Kidney glomerular epithelial cell (primary cell): ENCODE measurements around the gene SMIM5.

Source experiments
- DNase-seq: peaks from one replicate; lab custom pipeline; 2025; lab: John Stamatoyannopoulos, UW

The SMIM5 gene

DNA sequence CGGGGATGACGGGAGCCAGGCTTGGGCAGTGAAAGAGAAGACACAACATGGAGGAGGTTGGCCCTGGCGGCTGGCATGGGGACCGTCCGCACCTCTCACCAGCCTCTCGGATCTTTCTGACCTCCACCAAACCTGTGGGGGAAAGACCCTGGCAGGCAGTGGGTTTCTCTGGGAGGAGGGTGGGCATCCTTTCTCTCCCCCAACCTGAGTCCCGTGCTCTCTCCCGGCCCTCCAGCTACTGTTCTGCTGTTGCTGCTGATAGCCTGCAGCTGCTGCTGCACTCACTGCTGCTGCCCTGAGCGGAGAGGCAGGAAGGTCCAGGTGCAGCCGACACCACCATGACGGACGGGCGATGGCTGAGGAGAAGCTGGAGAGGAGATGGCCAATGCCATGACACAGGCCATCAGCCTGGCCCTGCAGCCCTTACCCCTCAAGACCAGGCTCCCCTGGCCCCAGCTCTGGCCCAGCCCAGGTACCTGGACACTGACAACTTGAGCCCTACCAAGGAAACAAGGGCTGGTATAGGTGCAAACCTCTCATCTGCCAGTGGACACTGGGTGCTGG is 7.4 kb downstream of the SMIM5 start:
- no peak for DNase-seq

DNA sequence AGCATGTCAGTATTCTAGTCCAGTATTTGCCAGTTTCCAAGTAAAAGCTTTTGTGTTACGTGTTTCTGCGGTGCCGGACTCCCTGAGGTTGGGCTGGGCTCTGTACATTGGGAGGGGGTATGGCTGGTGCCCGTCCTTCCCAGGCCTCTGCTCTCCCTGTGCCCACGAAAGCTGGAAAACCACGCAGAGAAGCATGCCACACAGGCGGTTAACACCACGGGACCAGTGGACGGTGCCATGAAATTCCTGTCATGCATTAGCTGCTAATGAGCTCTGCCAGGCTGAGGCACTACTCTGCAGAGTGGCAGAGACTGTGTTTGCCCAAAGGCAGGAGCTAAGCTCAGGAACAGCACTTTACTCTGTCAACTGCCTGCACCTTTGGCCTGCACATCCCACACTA is 8.1 kb downstream of the SMIM5 start:
- peak; percentile 44 for DNase-seq

GRCh38 chr17:75642182-75642783 is 9.0 kb downstream of the SMIM5 start:
- DNase-seq: no peak

DNA sequence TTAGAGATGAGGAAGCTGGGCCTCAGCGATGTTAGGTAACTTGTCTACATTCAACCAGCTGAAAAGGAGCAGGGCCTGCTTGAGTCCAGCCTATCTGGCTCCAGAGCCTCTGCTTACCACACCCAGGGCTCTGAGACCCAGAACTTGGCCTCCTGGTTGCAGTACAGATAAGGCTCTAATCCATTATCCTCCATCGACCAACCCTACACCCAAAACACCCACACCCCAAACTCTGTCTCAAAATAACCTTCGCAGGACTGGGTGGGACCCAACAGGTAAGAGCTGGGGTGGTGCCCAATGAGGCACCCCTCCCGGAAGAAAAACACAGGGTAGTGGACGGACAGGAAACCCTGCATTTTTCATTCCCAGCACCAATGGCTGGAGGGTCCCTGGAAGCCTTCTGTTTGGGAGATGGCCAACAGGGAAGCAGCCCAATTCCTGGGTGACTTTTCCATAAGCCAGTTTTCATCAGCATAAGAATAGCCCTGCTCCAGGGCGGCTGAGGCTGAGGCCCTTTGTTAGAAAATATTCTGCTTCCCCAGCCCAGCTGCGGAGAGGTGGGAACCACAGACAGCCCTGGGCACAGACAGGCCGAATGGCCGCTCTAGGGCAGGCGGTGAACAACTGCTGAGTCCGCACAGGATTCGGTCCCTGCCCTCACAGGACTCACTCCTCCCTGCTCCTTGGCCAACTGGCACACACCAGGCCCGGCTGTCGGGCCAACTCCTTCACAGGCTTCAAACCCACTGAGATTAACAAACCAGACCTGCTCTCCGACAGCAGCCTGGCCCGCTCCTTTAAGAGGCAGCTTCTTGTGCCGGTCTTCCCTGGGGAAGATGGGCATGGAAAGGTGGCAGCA is 9.8 kb downstream of the SMIM5 start:
- no peak for DNase-seq

DNA sequence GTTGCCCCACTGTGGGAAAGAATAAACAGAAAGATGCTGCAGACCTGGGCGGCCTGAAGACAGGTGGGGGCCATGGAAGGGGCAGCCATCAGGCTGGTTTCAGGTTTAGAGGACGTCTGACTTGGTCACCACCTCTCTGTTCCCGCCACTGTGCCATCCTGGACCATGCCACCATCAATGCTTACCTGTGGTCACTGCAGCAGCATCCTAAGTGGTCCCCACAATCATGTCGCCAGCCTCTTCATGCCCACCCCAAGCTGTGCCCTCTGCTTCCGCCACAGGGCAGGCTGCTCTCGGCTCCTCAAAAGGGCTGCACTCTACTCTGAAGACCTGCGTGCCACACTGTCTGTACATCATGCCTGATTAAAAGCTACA is 10.4 kb downstream of the SMIM5 start:
- DNase-seq: no peak

GRCh38 chr17:75645501-75645888 is 12.3 kb downstream of the SMIM5 start:
- DNase-seq: peak; percentile 92

DNA sequence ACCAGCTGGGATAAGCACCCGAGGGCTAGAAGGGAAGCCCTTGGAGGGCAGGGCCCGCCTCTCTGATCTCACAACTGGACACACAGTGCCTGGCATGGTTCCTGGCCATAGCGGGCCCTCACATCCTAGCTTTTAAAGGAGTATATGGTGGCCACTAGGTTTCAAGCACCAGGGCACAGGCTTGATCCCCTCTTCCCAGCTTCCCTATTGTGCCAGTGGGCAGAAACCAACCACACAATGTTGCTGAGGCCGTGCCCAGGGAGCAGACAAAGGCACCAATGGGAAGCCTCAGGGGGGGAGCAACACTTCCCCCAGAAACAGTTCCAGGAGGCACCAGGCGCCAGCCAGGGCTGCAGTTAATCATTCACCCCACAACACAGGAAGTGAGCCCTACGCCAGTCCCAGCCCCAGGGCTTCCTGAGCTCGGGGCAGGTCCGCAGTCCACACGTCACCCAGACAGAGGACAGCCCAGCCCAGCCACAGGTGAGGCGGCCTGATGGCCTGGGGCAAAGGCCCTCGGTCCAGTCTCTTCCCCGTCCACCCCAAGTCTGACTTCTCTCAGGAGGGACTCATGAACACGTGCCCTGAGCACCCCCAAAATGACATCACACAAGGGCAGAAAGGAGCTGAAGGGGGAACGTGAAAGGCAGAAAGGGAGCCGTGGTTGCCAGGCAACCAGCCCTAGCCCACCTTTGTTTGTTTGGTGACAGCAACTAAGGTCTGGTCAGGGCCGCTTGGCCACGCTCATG is 12.8 kb downstream of the SMIM5 start:
- DNase-seq: peak; percentile 98

DNA sequence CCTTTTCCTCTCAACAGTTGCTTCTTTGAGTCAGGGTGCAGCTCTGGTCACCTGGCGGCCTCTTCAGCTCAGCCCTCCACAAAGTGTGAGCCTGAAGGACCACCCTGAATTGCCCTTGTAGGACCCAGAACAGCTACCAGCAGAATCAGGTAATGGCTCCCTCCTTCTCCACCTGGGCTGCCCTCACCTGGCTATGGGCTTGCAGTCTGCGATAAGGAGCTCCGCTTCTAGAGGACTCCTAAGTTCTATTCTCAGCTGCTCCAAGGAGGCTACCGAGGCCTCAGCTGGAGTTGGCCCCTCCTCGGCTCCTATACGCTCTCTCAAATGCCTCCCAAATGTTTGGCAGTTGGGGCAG is 13.4 kb downstream of the SMIM5 start:
- DNase-seq: no peak

DNA sequence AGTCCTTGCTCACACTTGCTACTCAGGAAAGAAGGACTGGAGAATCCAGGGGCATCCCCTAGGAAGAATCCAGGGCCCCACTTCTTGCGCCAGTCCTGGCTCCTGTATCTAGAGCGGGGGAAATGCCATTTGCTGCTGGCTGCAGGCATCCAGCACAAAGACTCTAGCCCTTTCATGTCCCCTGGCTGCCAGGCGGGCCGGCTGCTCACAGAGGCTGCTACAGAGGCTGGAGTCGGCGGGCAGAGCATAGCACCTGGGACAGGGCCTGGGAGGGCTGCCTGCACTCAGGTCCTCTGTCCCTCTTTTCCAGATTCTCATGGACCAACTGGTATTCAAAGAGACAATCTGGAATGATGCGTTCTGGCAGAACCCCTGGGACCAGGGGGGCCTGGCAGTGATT is 13.8 kb downstream of the SMIM5 start:
- no peak for DNase-seq

GRCh38 chr17:75647921-75648320 is 14.7 kb downstream of the SMIM5 start:
- no peak for DNase-seq

GRCh38 chr17:75649687-75650086 is 16.5 kb downstream of the SMIM5 start:
- DNase-seq: no peak

- no peak for DNase-seq
Measured at GRCh38 chr17:75650874-75651273, 17.6 kb downstream of the SMIM5 start.

- DNase-seq: no peak
Measured at GRCh38 chr17:75652341-75652740, 19.1 kb downstream of the SMIM5 start.

GRCh38 chr17:75652934-75653549 is 19.8 kb downstream of the SMIM5 start:
- peak; percentile 39 for DNase-seq

DNA sequence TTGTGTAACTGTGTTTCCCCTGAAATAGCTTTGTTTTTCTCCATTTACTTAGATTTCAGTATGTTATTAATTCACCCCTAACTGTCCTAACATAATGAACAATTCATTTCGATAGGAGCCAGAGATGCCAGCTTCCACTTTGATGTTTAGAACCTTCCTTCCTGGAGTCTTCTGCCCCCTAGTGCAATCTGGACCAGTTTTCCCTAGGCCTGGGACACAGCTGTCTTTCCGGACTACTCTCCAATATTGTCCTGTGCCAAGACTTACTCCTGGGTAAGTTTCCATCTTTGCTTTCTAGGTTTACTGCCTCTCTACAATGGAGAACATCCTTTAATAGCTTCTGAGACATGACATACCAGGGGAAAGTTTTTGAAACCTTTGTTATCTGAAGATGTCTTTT is 20.9 kb downstream of the SMIM5 start:
- DNase-seq: no peak

DNA sequence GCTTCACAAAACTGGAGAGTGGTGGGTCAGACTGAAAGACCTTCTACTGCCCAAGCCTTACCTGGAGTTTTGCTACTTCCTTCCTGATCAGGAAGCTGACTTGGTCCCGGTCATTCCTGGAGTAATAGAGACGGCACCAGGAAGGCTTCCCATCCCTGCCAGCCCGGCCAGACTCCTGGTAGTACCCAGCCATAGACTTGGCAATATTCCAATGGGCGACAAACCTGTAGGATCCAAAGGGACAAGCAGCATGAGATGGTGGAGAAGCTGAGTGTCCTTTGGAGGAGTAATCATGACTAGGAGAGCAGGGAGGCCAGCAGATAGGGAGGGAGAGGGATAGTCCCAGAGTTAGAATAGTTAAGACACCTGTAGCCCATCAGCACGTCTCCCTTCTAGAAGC is 25.0 kb downstream of the SMIM5 start:
- DNase-seq: no peak

DNA sequence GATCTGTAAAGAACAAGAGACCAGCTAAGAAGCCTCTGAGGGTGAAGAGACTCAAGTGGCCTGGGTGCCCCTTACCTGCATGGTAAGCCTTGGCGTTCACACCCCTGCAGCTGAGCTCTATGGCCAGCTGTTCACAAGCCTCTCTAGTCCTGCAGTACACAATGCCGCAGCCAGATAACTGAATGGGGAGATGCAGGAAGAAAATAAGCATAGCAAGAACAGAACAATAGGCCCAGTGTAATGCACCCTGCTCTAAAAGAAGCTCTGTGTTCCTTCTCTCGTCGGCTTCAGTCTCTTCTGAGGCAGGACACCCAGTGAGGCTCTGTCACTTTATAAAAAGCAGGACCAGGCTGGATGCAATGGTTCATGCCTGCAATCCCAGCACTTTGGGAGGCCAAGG is 28.3 kb downstream of the SMIM5 start:
- no peak for DNase-seq

DNA sequence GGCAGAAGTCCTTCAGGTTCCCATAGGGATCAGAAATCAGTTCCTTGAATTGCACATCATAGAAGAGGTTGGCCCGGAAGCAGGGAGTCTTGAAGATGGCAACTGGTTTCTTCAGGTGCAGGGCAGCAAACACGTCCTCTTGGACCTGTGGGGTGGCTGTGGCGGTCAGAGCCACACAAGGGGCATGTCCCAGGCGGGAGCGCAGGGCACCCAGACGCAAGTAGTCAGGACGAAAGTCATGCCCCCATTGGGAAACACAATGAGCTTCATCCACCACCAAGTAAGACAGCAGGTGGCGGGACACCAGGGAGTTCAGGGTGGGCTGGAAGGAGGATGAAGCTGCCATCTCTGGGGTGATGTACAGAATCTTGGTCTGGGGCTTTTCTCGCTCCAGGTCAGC is 29.3 kb downstream of the SMIM5 start:
- no peak for DNase-seq

GRCh38 chr17:75664099-75664549 is 30.9 kb downstream of the SMIM5 start:
- DNase-seq: no peak

GRCh38 chr17:75665981-75666380 is 32.7 kb downstream of the SMIM5 start:
- DNase-seq: no peak

DNA sequence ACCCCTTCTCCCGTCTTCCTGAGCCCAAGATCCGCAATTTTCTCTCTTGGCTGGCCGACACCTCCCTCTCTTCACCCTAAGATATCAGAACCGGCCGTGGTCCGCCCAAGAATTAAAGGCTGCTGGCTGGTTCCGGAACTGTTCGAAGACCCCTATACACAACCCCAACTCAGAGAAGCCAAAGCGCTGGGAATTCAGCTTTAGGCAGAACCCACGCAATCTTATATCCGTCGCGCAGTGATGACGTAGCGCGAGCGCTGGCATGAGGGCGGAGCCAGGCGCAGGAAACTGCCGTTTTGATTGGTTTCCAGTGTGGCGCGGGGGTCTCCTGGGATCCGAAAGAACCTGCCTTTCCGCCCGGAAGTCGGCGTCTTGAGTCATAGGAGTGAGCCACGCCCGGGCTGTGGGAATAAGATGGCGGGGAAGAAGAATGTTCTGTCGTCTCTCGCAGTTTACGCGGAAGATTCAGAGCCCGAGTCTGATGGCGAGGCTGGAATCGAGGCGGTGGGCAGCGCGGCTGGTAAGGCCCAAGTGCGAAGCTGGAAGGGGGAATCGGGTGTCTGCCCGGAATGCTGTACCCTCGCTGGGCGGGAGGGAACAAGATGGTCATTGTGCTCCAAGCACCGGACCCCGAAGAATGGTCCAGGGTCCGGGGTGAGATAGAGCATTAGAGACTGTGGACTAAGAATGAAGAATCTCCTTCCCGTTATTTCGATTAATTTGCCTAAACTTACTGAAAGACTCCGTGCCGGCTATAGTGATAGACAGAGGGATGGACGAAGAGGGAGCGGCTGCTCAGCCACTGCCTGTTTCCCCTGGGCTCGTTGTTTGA is 33.9 kb downstream of the SMIM5 start, which contains the start of the genes RECQL5 and SAP30BP:
TSS of gene RECQL5 (minus strand) at position 196 of the 832 bp plus-strand sequence. CDS start 597 bp downstream, outside the sequence.
TSS of gene SAP30BP (plus strand) at position 380 of the 832 bp plus-strand sequence. CDS start at position 415, 35 bp downstream.
- DNase-seq: peak; percentile 94
